ENCODE measurements around the gene KRTAP25-1.

GRCh38 chr21:30245061-30245460 is 44.3 kb downstream of the KRTAP25-1 start:
- no peak for TF ChIP-seq POLR2A (IDR thresholded peaks at IDR 0.05; ENCODE audit: low read depth)
- TF ChIP-seq CTCF (IDR thresholded peaks at IDR 0.05), result no peak
